GM19397 (cell line): ENCODE data around the gene TENM3.

Source experiments
- ATAC-seq: cut with Tn5 transposase; IDR thresholded peaks from one replicate; pipeline ENCODE4 v1.9.1; 2021; ENCODE audit warnings: mild to moderate bottlenecking, moderate library complexity; ENCODE audit not compliant: unreplicated experiment

The TENM3 gene

GRCh38 chr4:182495645-182496385, 252.6 kb downstream of the TENM3 start:
- no peak for ATAC-seq

GRCh38 chr4:182496408-182496807, 253.2 kb downstream of the TENM3 start:
- no peak for ATAC-seq

- no peak for ATAC-seq
Measured at GRCh38 chr4:182502064-182502463, 258.9 kb downstream of the TENM3 start.

GRCh38 chr4:182504463-182504862, 261.3 kb downstream of the TENM3 start:
- no peak for ATAC-seq

GRCh38 chr4:182507805-182508204, 264.6 kb downstream of the TENM3 start:
- no peak for ATAC-seq

- ATAC-seq = no peak
Measured at GRCh38 chr4:182510836-182511235, 267.6 kb downstream of the TENM3 start.

GRCh38 chr4:182513587-182514291, 270.5 kb downstream of the TENM3 start:
- peak; percentile 77 for ATAC-seq

GRCh38 chr4:182518421-182518820, 275.2 kb downstream of the TENM3 start:
- no peak for ATAC-seq

- ATAC-seq = no peak
Measured at GRCh38 chr4:182519528-182519927, 276.3 kb downstream of the TENM3 start.

- ATAC-seq = no peak
Measured at GRCh38 chr4:182521011-182521410, 277.8 kb downstream of the TENM3 start.

- no peak for ATAC-seq
Measured at GRCh38 chr4:182528819-182529218, 285.6 kb downstream of the TENM3 start.

GRCh38 chr4:182530451-182530850, 287.2 kb downstream of the TENM3 start:
- ATAC-seq = no peak

- no peak for ATAC-seq
Measured at GRCh38 chr4:182531555-182532162, 288.5 kb downstream of the TENM3 start.

GRCh38 chr4:182532441-182532840, 289.2 kb downstream of the TENM3 start:
- no peak for ATAC-seq

- ATAC-seq = no peak
Measured at GRCh38 chr4:182533964-182534363, 290.8 kb downstream of the TENM3 start.

- no peak for ATAC-seq
Measured at GRCh38 chr4:182536221-182536811, 293.1 kb downstream of the TENM3 start.

GRCh38 chr4:182537031-182537795, 294.0 kb downstream of the TENM3 start:
- no peak for ATAC-seq

GRCh38 chr4:182538031-182538430, 294.8 kb downstream of the TENM3 start:
- no peak for ATAC-seq

GRCh38 chr4:182540496-182540895, 297.3 kb downstream of the TENM3 start:
- ATAC-seq = no peak

GRCh38 chr4:182547435-182547834, 304.2 kb downstream of the TENM3 start:
- peak; percentile 99 for ATAC-seq

GRCh38 chr4:182548156-182548555, 305.0 kb downstream of the TENM3 start:
- ATAC-seq = no peak
